D341Med (cell line): ENCODE measurements around the gene COL1A1.

Experiments
- DNase-seq: peaks from one replicate; pipeline ENCODE4 v3.0.0; 2012; ENCODE audit warnings: low spot score

Gene COL1A1

DNA sequence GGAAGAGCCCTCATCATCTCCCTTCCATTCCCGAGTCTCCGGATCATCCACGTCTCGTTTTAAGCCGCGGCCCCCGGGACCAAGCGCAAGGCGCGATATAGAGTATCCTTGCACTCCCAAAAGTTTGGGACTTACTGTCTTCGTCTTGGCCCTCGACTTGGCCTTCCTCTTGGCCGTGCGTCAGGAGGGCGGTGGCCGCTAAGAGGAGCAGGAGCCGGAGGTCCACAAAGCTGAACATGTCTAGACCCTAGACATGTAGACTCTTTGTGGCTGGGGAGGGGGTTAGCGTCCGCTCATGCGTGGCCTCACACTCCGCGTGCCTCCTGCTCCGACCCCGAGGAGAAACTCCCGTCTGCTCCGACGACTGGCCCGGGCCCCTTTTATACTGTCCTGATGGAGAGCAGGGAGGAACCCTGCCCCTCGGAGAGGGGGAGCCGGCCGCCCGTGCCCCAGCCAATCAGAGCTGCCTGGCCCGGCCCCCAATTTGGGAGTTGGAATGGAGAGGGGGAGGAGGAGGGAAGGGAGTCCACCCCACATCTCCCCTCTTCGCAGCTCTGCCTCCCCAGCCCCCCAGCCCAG, at the start of gene COL1A1:
TSS of gene COL1A1 (minus strand) at position 356 of the 579 bp plus-strand sequence. CDS start at position 238, 118 bp downstream.
- no peak for DNase-seq

DNA sequence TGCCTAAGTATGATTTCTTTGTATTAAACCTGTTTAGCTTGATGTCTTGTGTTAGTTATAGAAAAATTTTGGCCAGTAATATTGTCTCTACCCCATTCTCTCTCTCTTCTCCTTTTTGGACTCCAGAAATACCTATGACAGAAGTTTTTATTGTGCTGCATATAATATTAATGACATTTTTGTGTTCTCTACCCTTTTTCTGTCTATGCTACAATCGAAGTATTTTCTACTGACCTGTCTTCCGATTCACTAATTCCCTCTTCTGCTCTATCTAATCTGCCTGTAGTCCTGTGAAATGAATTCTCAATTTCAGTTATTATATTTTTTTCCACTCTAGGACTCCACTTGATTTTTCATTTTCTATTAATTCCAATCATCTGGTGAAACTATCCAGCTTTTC, 46.8 kb upstream of the COL1A1 start:
- DNase-seq: no peak

DNA sequence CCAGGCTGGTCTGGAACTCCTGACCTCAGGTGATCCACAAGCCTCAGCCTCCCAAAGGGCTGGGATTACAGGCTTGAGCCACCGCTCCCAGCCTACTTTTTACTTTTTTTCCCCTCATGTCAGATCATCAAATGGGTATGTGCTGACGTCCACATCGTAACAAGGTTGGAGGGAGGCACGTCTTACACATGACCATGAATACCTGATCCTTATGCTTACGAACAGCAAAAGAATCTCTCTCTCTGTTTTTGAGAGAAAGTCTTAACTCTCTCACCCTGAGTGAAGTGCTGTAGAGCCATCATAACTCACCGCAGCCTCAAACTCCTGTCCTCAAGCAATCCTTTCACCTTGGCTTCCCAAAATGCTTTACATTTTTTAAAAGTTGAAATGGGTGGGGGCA, 43.3 kb upstream of the COL1A1 start:
- DNase-seq: no peak

DNA sequence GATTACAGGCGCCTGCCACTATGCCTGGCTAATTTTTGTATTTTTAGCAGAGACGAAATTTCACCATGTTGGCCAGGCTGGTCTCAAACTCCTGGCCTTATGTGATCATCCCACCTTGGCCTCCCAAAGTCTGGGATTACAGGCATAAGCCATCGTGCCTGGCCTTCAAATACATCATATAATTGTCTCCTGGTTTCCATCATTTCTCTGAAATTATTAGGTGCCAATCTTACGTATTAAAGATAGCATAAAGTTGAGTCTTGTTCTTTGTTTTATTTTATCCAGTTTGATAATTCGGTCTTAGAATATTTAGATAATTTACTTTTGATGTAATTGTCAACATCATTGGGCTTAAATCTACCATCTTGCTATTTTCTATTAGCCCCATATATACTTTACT, 40.0 kb upstream of the COL1A1 start:
- DNase-seq: no peak

DNA sequence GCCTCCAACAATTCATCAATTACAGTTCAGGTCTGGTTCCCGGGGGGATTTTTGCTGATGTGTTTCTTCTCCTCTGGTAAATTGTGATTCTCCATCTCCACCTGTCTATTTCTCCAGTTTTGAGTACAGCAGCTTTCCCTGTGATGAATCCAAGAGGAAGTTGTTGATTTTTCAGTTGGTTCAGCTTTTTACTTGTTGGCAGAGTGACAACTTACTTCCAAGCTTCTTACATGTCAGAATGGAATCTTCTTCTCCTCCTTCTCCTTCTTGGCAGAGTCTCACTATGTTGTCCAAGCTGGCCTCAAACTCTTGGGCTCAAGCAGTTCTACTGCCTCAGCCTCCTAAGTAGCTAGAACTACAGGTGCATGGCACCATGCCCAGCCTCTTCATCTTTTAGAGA, 39.4 kb upstream of the COL1A1 start:
- DNase-seq: no peak

DNA sequence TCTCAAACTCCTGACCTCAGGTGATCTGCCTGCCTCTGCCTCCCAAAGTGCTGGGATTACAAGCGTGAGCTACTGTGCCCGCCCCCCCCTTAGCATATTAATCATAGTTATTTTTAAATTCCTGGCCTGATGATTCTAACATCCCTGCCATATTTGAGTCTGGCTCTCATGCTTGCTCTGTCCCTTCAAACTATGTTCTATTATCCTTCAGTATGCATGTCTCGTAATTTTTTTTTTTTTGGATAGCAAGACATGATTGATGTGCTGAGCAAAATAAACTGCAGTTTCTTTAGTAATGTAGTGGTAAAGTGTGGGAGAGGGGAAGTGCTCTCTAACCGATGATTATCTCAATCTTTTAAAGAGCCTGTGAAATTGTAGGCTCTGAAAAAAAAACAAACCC, 38.5 kb upstream of the COL1A1 start:
- DNase-seq: no peak

DNA sequence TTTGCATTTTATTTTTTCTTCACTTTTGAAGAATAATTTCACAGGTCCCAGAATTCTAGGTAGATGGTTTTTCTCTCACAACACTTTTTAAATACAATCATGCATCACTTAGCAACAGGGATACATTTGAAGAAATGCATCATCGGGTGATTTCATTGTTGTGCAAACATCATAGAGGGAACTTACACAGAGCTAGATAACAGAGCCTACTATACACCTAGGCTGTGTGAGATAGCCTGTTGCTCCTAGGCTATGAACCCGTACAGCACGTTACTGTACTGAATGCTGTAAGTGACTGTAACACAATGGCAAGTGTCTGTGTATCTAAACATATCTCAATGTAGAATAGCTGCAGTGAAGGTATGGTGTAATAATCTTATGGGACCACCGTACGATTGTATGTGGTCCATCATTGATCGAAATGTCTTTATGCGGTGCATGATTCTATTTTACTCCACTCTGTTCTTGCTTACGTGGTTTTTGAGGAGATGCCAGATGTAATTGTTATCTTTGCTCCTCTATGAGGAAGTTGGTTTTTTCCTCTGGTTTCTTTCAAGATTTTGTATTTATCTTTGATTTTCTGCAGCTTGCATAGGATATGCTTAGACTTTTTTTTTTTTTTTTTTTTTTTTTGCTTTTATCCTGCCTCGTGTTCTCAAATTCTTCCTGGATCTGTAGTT, 37.3 kb upstream of the COL1A1 start:
- DNase-seq: no peak

DNA sequence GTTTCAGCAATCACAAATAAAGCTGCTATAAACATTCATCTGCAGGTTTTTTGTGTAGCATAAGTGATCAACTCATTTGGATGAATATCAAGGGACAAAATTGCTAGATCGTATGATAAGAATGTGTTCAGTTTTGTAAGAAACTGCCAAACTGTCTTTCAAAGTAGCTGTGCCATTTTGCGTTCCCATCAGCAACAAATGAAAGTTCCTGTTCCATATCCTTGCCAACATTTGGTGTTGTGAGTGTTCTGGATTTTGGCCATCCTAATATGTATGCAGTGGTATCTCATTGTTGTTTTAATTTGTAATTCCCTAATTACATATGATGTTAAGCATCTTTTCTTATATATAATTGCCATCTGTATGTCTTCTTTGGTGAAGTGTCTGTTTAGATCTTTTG, 36.5 kb upstream of the COL1A1 start:
- no peak for DNase-seq

DNA sequence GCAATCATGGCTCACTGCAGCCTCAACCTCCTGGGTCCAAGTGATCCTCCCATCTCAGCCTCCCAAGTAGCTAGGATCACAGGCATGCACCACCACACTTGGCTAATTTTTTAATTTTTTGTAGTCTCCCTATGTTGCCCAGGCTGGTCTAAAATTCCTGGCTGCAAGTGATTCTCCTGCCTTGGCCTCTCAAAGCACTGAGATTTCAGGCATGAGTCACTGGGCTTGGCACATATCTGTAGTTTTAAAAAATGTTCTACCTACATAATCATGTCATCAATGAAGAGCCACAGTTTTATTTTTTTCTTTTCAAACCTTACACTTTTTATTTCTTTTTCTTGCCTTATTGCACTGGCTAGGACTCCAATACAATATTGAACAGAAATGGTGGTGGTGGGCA, 33.1 kb upstream of the COL1A1 start:
- DNase-seq: no peak

DNA sequence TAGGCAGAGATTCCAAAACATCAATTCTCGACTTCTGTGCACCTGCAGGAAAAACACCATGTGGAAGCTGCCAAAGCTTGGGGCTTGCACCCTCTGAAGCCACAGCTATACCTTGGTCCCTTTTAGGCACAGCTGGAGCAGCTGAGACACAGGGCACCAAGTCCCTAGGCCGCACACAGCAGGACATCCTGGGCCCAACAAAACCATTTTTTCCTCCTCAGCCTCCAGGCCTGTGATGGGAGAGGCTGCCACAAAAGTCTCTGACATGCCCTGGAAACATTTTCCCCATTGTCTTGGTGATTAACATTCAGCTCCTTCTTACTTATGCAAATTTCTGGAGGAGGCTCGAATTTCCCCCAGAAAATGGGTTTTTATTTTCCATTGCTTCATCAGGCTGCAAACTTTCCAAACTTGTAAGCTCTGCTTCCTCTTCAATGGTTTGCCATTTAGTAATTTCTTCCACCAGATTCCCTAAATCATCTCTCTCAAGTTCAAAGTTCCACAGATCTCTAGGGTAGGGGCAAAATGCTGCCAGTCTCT, 24.3 kb upstream of the COL1A1 start:
- DNase-seq: no peak

DNA sequence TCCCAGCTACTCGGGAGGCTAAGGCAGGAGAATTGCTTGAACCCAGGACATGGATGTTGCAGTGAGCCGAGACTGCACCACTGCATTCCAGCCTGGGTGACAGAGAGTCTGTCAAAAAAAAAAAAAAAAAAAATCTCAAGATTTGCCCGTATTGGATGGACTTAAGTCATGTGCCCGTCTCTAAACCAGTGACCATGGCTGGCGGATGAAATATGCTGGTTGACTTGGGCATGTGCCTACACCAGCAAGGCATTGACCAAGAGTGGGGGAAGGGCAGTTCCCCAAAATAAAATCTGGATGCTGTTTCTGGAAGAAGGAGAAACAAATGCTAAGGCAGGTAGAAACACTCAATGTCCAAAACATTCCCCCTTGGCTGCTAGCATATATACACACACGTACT, 21.5 kb upstream of the COL1A1 start:
- no peak for DNase-seq

DNA sequence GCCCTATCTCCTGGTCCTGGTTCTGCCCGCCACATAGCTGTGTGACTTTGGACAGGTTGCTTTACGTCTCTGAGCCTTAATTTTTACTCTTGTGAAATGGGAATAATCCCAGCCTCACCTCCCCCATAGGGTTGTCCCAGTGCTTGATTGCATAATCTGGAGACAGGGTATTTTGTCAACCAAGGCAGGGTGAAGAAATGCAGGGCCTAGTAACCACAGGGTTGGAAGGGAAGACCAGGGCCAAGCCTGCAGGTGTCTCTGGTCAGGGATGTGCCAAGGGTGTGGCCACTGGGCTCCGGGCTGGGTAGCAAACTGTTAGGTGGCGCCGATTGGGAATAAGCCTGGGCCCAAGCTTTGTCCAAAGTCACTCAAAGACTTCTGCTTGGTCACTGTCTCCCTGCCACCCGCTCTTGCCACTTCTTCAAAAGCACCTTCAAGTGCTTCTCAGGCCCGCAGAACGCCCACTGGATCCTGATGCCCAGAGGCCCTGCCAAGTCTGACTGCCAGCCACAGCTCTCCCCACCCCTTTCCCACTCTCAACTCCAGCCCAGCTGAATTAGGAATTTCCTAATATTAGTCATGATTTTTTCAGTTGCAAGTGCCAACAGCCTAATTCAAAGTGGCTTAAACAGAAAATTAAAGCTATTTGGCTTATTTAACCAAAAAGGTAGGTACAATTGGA, 20.6 kb upstream of the COL1A1 start:
- DNase-seq: peak; percentile 32

DNA sequence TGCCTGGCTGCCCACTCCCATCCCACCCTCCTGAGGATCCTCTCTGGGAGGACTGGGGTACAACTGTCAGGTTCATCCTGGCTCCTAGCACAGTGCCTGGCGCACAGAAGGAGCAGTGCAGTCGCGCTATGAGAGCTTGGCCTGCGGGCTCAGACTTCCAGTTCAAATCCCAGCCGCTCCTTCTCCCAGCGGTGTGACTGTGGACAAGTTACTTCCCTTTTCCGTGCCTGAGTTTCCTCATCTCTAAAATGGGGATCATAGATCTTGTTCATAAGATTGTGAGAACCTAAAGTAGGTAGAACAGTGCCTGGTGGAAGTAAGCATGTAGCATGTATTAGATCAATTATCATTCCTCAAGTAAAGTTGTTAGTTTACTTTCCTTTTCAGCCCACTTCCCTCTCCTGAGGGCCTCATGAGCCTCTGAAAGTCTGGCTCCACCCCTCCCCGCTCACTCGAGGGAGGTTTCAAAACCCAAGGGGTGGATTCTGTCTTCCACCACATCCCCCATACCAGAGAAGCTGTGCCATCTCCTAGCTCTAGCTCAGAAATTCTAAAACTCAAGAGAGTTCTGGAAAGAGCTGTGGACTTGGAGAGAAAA, 19.9 kb upstream of the COL1A1 start:
- DNase-seq: no peak

DNA sequence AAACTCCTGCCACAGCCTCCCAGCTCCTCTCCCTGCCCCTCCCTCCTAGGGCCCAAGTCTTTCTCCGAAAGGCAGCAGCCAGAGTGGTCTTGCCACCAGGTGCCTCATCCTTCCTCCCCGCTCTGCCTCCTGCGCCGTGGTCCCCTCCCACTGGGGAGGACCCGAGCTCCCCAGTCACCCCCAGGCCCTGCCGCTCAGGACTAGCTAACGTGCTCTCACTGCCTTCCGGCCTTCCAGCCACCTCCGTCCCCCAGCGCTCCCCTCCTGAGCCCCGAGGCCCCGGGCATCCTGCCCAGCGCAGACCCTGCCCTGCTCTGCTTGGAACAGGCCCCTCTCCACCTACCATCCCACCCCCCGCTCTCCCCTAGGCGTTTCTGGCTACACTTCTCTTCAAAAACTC, 19.4 kb upstream of the COL1A1 start:
- peak; percentile 41 for DNase-seq

DNA sequence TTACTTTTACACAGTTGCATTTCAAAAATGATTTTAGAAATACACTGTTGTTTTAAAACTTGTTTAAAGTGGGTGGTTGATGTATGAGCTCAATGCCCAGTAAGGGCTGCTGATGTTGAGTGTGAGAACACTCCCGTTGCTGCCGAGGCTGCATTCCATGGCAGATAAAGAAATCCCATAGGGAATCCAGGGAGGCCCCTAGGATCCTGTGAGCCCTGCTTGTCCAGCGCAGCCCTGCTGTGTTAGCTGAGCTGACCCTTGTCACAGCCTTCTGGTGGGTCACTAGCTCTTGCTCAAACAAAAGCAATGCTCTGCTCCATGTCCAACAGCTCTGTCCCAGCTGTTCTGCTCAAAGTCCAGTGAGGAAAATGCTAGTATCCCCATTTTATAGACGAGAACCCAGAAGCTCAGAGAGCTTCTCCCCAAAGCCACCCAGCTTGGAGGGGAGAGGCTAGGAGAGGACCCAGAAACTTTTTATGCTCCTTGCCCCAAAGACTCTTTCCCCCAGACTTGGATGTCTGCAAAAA, 18.6 kb upstream of the COL1A1 start:
- DNase-seq: peak; percentile 46

DNA sequence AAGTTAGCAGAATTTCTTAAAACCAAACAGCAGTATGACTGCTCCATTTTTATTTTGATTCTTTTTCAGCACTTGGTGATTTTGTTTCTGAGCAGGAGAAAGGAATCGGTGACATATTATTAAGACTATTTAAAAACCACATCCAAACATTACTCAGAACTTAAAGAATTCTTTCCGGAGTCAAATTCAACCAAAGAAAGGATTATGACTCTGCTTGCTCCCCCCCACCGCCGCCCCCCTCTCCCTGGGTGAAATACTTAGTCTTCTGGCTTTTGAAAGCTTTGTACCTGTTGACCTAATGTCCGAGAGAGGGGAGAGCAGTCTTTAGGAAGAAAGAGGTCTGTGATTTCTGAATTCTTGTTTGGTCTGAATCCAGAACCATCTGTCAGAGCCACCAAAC, 17.9 kb upstream of the COL1A1 start:
- no peak for DNase-seq

DNA sequence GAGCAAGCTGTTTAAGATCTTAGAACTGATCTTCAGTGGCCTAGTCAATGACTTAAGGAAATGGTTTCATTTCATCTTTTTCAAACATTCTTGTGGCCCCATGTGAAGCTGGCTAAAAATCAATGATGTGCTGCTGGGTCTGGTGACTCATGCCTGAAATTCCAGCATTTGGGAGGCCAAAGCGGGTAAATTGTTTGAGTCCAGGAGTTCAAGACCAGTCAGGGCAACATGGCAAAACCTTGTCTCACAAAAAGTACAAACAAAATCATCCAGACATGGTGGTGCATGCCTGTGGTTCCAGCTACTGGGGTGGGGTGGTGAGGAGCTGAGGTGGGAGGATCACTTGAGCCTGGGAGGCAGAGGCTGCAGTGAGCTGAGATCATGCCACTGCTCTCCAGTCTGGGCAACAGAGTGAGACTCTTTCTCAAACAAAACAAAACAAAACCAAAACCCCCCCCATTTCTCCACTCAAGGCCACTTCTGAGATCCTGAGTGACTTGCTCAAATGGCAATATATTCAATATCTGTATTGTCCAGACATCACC, 17.4 kb upstream of the COL1A1 start:
- no peak for DNase-seq

DNA sequence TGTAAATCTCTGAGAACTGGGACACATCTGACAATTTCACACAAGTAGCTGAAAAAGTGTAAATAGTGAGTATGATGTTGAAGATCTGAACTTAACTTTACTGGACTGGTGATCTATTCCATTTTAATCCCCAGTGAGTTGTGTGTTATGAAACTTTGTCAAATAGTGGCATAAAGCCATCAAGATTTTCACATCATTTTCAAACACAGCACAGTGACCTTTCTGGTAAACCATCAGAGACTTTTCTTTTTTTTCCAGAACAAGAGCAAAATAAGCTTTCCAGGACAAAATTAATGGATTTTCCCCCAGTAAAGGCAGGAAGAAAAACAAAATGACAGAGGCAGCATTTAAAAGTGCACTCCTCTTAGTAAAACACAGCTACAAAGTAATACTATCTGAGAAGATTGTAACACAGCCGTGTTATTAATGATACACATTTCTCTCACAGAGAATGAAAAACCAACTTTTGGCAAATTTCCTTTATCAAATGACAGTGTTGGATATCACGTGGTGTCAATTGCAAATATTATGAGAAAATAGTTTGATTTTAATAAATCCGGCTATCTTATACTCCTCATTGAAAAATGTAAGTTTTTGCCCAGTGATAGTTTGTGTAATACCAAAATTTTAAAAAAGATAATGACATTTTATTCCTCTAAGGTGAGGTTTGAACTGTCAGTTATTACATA, 16.8 kb upstream of the COL1A1 start:
- DNase-seq: no peak

DNA sequence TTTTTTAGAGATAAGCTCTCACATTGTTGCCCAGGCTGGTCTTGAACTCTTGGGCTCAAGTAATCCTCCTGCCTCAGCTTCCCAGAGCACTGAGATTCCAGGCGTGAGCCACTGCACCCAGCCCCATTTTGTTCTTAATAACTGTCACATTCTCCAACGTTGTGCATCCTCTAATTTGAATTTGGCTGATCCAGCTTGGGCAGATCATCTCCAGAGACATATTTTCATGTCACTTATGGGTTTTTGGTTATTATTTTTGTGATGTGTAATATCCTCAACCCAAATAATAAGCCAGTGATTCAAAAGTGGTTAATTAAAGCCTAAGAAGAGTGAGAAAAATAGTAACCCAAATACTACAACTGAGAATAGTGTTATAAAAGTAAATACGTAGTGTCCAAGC, 16.2 kb upstream of the COL1A1 start:
- no peak for DNase-seq

DNA sequence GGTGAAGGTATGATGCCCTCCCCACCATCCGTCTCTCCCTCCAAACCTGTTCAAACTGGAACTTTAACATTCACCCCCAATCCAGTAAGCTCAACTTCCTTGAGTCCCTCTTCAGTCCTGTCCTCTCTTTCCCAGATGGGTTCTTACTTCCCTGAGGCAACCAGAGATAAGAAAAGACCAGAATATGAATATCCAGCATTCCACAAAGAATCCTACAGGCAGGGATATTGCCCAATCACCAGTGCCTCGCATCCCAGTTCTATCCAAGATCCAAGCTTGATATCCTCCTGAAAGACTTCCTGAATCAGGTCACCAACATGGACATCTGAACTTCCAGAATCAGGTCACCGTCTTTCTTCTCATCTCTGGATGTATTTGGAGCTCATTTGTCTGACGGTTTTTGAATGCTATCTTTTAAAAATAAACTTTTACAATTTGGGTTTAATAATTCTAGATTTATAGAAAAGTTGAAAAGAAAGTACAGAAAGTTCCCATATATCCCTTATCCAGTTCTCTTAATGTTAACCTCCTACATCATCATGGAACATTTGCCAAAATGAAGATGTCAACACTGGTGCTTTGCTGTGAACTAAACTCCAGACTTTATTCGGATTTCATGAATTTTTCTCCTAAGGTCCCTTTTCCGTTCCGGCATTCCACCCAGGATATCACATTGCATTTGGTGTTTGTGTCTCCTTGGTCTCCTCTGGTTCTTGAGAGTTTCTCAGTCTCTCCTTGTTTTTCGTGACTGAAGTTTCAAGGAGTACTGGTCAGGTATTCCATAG, 13.7 kb upstream of the COL1A1 start:
- no peak for DNase-seq
